ENCODE data around the gene EDEM1. TPM values are rescaled to one million over a fixed set of nuclear protein-coding genes. Genes with fewer than 3 reads are reported as not detected.
"Not testable (repeated sequence)": the region's sequence is repeated elsewhere in the genome, so short reads cannot be mapped to it uniquely, and the experiment has no call there.

The EDEM1 gene
- total RNA-seq (2014; rRNA removed; shearing (Covaris generic)) = 23.4 and 25.9 TPM in 2 replicates

- DNase-seq (ENCODE audit: low spot score) = peak; percentile 86
Observed at GRCh38 chr3:5187156-5187919, at the start of gene EDEM1. EDEM1 (plus strand) TSS chr3:5187707; CDS start chr3:5187806, 99 bp downstream.

GRCh38 chr3:5138214-5138981 lies 49.1 kb upstream of the EDEM1 start:
- no peak for DNase-seq (ENCODE audit: low spot score)

DNA sequence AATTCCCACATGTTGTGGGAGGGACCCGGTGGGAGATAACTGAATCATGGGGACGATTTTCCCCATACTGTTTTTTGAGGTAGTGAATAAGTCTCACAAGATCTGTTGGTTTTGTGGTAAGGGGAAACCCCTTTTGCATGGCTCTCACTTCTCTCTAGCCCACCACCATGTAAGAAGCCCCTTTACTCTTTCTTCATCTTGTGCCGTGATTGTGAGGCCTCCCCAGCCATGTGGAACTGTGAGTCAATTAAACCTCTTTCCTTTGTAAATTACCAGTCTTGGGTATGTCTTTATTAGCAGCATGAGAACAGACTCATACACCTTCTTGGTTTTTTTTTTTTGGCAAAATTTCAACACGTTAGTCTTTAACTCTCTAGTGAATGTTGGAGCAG lies 47.3 kb upstream of the EDEM1 start:
- no peak for DNase-seq (ENCODE audit: low spot score)

DNA sequence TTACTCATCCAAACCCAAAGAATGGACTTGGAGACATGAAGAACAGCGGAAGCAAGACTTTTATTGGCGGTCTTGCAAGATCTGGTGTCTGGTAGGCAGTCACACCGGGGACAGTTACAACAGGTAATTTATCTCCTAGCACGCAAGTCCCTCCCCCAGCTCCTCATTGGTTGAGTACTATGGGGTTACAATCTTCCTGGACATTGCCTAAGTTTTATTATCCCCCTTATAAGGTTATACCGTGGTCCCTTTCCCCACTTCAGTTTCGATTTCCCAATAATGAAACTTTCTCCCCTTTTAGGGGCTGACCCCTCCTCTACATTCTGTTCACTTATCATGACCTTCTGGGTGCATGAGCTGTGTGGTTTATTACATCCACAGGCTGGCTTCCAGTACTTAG lies 46.7 kb upstream of the EDEM1 start:
- DNase-seq (ENCODE audit: low spot score) = no peak

GRCh38 chr3:5141760-5142159 lies 45.7 kb upstream of the EDEM1 start:
- no peak for DNase-seq (ENCODE audit: low spot score)

- no peak for DNase-seq (ENCODE audit: low spot score)
Observed at GRCh38 chr3:5143464-5143863, 44.0 kb upstream of the EDEM1 start.

GRCh38 chr3:5144316-5144994 lies 43.1 kb upstream of the EDEM1 start:
- DNase-seq (ENCODE audit: low spot score) = no peak

DNA sequence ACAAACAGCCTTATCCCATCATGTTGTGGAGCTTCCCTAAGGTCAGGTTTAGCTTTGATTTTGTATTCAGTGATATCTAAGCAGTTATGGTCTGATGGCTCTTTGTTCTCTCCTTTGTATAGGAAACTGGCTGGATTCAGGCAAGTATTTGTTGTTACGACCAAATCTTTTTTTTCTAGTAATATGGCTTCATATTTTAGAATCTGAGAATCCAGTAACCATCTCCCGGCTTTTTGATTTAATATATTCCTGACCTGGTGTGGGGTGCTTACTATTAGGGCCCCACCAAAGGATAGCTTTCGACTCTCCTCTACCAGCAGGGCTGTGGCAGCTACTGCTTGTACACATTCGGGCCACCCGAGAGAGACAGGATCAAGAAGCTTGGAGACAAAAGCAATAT lies 42.4 kb upstream of the EDEM1 start:
- DNase-seq (ENCODE audit: low spot score) = no peak

- not testable (repeated sequence) for DNase-seq (ENCODE audit: low spot score)
Observed at GRCh38 chr3:5147152-5147551, 40.4 kb upstream of the EDEM1 start.

GRCh38 chr3:5149306-5149880 lies 38.1 kb upstream of the EDEM1 start:
- DNase-seq (ENCODE audit: low spot score) = no peak

DNA sequence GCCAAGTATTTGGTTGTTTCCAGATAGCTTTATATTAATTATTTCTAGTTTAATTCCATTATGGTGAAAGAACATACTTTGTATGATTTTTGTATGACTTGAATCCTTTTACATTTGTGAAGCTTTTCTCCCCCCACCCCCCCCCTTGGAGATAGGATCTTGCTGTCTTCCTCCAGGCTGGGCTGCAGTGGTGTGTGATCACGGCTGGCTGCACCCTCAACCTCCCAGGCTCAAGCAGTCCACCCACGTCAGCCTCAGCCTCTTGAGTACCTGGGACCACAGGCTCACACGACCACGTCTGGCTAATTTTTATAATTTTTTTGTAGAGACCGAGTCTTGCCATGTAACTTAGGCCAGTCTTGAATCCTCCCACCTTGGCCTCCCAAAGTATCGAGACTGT lies 35.9 kb upstream of the EDEM1 start:
- DNase-seq (ENCODE audit: low spot score) = no peak

GRCh38 chr3:5153074-5153473 lies 34.4 kb upstream of the EDEM1 start:
- DNase-seq (ENCODE audit: low spot score) = no peak

DNA sequence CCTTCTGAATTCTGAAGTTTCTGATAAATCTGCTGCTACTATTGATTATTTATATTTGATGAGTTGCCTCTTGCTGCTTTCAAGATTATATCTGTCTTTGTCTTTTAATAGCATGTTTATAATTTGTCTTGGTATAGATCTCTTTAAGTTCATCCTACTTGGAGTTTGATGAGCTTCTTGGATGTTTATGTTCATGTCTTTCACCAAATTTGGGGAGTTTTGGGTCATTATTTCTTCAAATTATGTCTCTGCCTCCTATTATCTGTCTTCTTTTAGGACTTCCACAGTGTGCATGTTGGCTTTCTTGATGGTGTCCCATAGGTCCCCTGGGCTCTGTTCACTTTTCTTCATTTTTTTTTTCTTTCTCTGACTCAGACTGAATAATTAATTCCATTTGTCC lies 32.3 kb upstream of the EDEM1 start:
- no peak for DNase-seq (ENCODE audit: low spot score)

DNA sequence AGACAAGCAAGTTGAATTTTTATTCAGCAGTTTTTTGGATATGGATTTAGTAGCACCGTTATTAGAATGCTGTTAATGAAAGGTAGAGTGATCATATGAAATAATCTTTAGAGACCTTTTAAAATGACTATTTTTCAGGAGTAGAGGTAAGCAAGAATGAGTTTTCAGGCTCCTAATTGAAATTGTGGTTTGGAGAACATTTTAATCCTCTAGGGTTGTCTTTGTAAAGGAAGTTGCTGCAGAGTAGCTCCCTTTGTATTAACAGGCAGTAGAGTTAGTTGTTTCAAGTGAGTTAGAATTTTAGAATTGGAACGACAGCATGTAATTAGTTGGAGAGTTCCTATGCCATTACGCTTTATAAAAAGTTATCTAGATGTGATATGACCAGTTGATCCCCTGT lies 27.2 kb upstream of the EDEM1 start:
- DNase-seq (ENCODE audit: low spot score) = no peak

GRCh38 chr3:5160940-5161858 lies 26.3 kb upstream of the EDEM1 start:
- peak; percentile 29 for DNase-seq (ENCODE audit: low spot score)

- DNase-seq (ENCODE audit: low spot score) = peak; percentile 82
Observed at GRCh38 chr3:5162102-5162501, 25.4 kb upstream of the EDEM1 start.

GRCh38 chr3:5165698-5166097 lies 21.8 kb upstream of the EDEM1 start:
- no peak for DNase-seq (ENCODE audit: low spot score)

DNA sequence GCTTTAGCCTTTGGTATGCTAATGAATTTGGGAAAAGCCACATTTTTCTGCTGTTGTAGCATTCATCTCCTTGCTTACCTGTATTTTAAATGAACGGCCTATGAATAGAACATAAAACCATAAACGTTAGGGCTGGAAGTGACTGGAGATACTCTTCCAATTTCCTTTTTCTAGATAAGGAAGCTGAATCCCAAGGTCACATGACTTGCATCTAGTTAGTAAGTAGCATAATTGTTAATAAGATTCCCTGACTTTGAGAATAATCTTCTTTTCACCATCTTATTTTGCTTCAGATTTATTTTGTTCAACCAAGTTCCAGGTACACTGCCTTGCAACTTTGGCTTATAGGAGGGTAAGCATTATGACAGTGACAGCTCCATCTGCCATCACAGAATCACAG lies 20.7 kb upstream of the EDEM1 start:
- DNase-seq (ENCODE audit: low spot score) = no peak

GRCh38 chr3:5168110-5168509 lies 19.4 kb upstream of the EDEM1 start:
- no peak for DNase-seq (ENCODE audit: low spot score)

DNA sequence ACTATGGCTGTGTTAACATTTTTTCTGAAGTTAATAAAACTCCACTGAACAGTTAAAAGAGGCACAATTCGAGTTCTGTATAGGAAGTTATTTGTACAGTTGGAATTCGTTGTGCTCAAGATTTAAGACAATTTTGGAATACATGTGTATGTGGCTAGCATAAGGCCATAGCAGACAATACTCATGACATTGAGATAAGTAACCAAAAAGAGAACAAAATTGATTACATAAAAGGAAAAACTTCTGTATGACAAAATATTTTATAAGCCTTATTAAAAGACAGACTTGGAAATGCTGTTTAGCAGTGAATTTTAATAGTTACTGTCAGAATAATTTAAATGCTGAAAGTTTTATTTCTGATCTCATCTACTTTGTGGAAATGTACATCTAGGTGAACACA lies 17.7 kb upstream of the EDEM1 start:
- DNase-seq (ENCODE audit: low spot score) = no peak

DNA sequence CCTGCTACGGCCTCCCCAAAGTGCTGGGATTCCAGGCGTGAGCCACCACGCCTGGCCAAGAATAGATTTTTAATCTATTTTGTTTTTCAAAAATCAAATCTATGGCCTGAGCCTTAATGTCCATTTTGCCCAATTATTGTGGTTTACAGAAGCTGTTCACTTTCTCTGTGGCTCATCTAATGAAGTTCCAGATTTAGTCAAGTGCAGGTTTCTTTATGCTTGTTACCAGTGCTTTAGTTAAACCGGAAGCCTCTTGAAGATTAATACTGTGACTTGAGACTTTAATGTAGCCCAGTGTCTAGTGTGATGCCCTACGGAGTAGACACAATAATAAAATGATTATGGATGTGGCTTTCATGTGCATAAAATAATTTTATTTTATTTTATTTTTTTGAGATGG lies 16.5 kb upstream of the EDEM1 start:
- DNase-seq (ENCODE audit: low spot score) = no peak

Measured in A172 (cell line).